Type B pancreatic cell (in vitro differentiated cells): ENCODE data around the gene KNDC1. TPM values are rescaled to one million over a fixed set of nuclear protein-coding genes. Genes with fewer than 3 reads are reported as not detected.

Experiments used
- DNase-seq: peaks from one replicate; pipeline ENCODE4 v3.0.0; 2021; ENCODE audit warnings: mixed read lengths; ENCODE audit not compliant: unreplicated experiment; ENCODE audit errors: extremely low spot score
- H3K27ac Mint-ChIP-seq: 2 replicates; pipeline ENCODE4 v1.8.0; 2021; ENCODE audit warnings: mild to moderate bottlenecking, mixed read lengths
- H3K27me3 Mint-ChIP-seq: 2 replicates; pipeline ENCODE4 v1.8.0; 2021; ENCODE audit warnings: mixed read lengths
- H3K36me3 Mint-ChIP-seq: 2 replicates; pipeline ENCODE4 v1.8.0; 2021; ENCODE audit warnings: mixed read lengths
- H3K4me1 Mint-ChIP-seq: one replicate; pipeline ENCODE4 v1.8.0; 2021; ENCODE audit warnings: mixed read lengths; ENCODE audit not compliant: unreplicated experiment
- H3K4me3 Mint-ChIP-seq: 2 replicates; pipeline ENCODE4 v1.8.0; 2021; ENCODE audit warnings: mild to moderate bottlenecking, mixed read lengths
- H3K9me3 Mint-ChIP-seq: 2 replicates; pipeline ENCODE4 v1.8.0; 2021; ENCODE audit warnings: mixed read lengths
- CTCF ChIP-seq: fragments of 200-600 bp; sonication (generic); conservative IDR thresholded peaks from 2 replicates; pipeline ENCODE4 v1.5.0; 2021; ENCODE audit warnings: antibody characterized with exemption, mild to moderate bottlenecking
- total RNA-seq: library from RNA; stranded (reverse); gene quantifications from 2 replicates; pipeline ENCODE4 v1.2.1, GENCODE V29; 2021; ENCODE audit warnings: low replicate concordance

The KNDC1 gene
- total RNA-seq, 1 donor from 2014 or later: 6.4 TPM

DNA sequence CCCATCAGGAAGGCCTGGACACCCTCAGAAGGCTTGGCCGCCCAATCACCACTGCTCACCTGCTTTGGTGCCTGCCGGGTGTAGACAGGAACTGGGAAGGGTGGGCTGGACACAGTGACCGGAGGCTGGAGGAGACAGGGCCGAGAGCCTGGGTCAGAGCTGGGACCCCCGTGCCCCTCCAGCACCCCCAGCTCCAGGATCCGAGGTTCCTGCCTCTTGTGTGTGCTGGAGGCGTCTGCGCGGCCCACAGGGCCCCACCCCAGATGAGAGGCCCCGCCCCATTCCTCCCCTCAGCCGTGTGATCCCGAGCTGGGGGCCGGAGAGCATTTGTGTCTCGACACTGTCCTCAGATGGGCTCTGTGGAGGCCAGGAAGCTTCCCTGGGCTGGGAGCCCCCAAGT is 107.3 kb downstream of the KNDC1 start:
- Mint-ChIP-seq H3K4me3 (no peak overlapping the region), H3K9me3 (no peaks in the 10 kb centered on the region)
- DNase-seq: no peak

GRCh38 chr10:133267829-133268228 is 107.8 kb downstream of the KNDC1 start:
- no peaks in the 10 kb centered on the region for H3K4me1 Mint-ChIP-seq
- no peak overlapping the region for H3K27ac Mint-ChIP-seq
- H3K27me3 Mint-ChIP-seq: no peaks in the 10 kb centered on the region
- TF ChIP-seq CTCF: no peak
- no peaks in the 10 kb centered on the region for H3K9me3 Mint-ChIP-seq
- no peak for DNase-seq
- H3K4me3 Mint-ChIP-seq: no peak overlapping the region
- H3K36me3 Mint-ChIP-seq: no peaks in the 10 kb centered on the region

More for the DNA sequence above, 107.3 kb downstream of the KNDC1 start:
- Mint-ChIP-seq H3K4me1 (no peaks in the 10 kb centered on the region), H3K27me3 (no peaks in the 10 kb centered on the region), H3K36me3 (no peaks in the 10 kb centered on the region), H3K27ac (no peak overlapping the region)
- TF ChIP-seq CTCF: no peak

- no peak for DNase-seq
- TF ChIP-seq CTCF: no peak
- no peak overlapping the region for H3K4me3 Mint-ChIP-seq
- no peaks in the 10 kb centered on the region for H3K27me3 Mint-ChIP-seq
- H3K9me3 Mint-ChIP-seq: no peaks in the 10 kb centered on the region
- no peaks in the 10 kb centered on the region for H3K4me1 Mint-ChIP-seq
- no peaks in the 10 kb centered on the region for H3K36me3 Mint-ChIP-seq
- H3K27ac Mint-ChIP-seq: no peak overlapping the region
Observed at GRCh38 chr10:133268532-133268931, 108.5 kb downstream of the KNDC1 start.

DNA sequence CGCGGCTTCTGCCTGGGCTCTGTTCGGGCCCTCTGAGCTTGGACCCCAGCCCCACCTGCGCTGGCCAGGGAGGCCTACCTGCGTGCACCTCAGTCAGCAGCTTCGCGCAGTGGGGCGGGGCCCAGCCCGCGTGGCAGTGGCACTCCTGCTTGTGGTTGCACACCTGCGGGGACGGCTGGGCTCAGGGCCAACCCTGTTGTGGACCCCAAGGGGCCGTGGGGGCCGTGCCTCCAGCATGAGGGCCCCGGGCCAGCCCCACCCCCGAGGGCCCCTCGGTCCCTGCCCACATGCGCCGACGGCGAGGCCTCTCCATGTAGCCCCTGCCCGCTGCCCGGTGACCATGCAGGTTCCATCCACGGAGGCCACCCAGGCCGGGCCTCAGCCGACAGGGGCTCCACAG is 109.3 kb downstream of the KNDC1 start:
- H3K27me3 Mint-ChIP-seq: no peaks in the 10 kb centered on the region
- H3K9me3 Mint-ChIP-seq: no peaks in the 10 kb centered on the region
- no peak overlapping the region for H3K27ac Mint-ChIP-seq
- no peak for TF ChIP-seq CTCF
- H3K36me3 Mint-ChIP-seq: no peaks in the 10 kb centered on the region
- H3K4me3 Mint-ChIP-seq: no peak overlapping the region
- DNase-seq: no peak
- H3K4me1 Mint-ChIP-seq: no peaks in the 10 kb centered on the region

DNA sequence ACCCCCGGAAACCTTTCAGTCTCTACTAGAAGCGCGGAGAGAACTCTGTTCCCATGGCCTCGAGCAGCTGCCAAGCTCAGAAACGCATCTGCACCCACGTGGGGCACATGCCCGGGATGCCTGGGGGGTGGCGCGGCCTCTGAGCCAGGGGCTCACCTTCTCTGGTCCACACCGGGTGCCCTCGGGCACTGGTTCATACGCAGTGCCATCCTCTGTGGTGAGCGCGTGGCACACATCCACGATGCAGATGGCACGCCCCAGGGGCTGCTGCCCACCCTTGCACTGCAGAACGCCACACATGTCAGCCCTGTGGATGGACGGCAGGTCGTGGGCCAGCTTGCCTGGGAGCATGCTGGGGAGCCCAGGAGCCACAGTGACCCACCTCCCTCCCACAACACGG is 110.2 kb downstream of the KNDC1 start:
- Mint-ChIP-seq H3K27ac (no peak overlapping the region), H3K9me3 (no peaks in the 10 kb centered on the region), H3K4me3 (no peak overlapping the region), H3K4me1 (no peaks in the 10 kb centered on the region), H3K36me3 (no peaks in the 10 kb centered on the region), H3K27me3 (no peaks in the 10 kb centered on the region)
- DNase-seq: no peak
- no peak for TF ChIP-seq CTCF

GRCh38 chr10:133270773-133271297 is 110.8 kb downstream of the KNDC1 start:
- DNase-seq: no peak
- TF ChIP-seq CTCF: no peak
- Mint-ChIP-seq H3K9me3 (no peaks in the 10 kb centered on the region), H3K27me3 (peaks cover under 1% of the 10 kb centered on the region), H3K27ac (no peak overlapping the region), H3K4me3 (no peak overlapping the region), H3K4me1 (no peaks in the 10 kb centered on the region), H3K36me3 (no peaks in the 10 kb centered on the region)
